BLaER1 treated with 17β-estradiol and CSF1 and Interleukin-3, amounts not matched to agents 10 nM and 100 nM (cell line): ENCODE data around the gene CD177.
"Not testable (repeated sequence)": the region's sequence is repeated elsewhere in the genome, so short reads cannot be mapped to it uniquely, and the experiment has no call there.

Experiments
- H3K27ac ChIP-seq, 11 experiments: shearing (Covaris generic); formaldehyde crosslinking; 2 replicates each; pipeline ENCODE4 v1.8.1; 2022
- H3K27me3 ChIP-seq, 11 experiments: shearing (Covaris generic); formaldehyde crosslinking; 2 replicates each; pipeline ENCODE4 v1.8.1; 2022
- H3K36me3 ChIP-seq, 11 experiments: shearing (Covaris generic); formaldehyde crosslinking; 2 replicates each; pipeline ENCODE4 v1.8.1; 2022
- H3K4me1 ChIP-seq, 10 experiments: shearing (Covaris generic); formaldehyde crosslinking; 2 replicates each; pipeline ENCODE4 v1.8.1; 2022
- H3K4me2 ChIP-seq, 11 experiments: shearing (Covaris generic); formaldehyde crosslinking; 2 replicates each; pipeline ENCODE4 v1.8.1; 2022
- H3K4me3 ChIP-seq, 10 experiments: shearing (Covaris generic); formaldehyde crosslinking; 2 replicates each; pipeline ENCODE4 v1.8.1; 2022
- H3K9ac ChIP-seq, 11 experiments: shearing (Covaris generic); formaldehyde crosslinking; 2 replicates each; pipeline ENCODE4 v1.8.1; 2022
- H3K9me3 ChIP-seq, 11 experiments: shearing (Covaris generic); formaldehyde crosslinking; replicated peaks in 1 of 11; 2 replicates each; pipeline ENCODE4 v1.8.1; 2022
- H4K20me1 ChIP-seq, 11 experiments: shearing (Covaris generic); formaldehyde crosslinking; 2 replicates each; pipeline ENCODE4 v1.8.1; 2022
- Cebpa-rat ChIP-seq, 11 experiments: shearing (Covaris generic); IDR thresholded peaks; 2 replicates each; pipeline ENCODE4 v1.8.1; 2022

The CD177 gene

DNA sequence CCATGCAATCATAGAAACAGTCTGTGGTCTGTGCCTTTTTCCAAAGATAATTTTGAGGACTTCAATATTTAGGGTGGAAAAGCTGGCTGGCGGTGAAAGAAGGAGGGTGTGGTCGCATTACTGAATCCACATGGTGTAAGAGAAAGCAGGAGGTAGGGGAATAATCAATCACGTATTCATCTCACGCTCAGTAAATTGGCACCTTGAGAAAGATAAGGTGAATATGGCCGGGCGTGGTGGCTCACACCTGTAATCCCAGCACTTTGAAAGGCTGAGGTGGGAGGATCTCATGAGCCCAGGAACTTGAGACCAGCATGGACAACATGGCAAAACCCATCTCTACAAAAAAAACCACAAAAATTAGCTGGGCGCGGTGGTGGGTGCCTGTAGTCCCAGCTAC lies 3.7 kb upstream of the CD177 start:
- H3K27ac ChIP-seq, H4K20me1 ChIP-seq, H3K36me3 ChIP-seq, H3K9ac ChIP-seq, H3K27me3 ChIP-seq, H3K4me3 ChIP-seq: not testable (repeated sequence)
- Histone ChIP-seq H3K4me1 (peaks cover 0 to 14% (median 10%) of the 10 kb centered on the region in 10 experiments; a peak in 15 of 20 replicates), H3K9me3 (peaks cover 10 to 16% (median 15%) of the 10 kb centered on the region in 11 experiments), H3K4me2 (0 out of 22 replicates have a peak overlapping the region, but pooled peaks of 1 of the 11 experiments have one; percentile 23)

DNA sequence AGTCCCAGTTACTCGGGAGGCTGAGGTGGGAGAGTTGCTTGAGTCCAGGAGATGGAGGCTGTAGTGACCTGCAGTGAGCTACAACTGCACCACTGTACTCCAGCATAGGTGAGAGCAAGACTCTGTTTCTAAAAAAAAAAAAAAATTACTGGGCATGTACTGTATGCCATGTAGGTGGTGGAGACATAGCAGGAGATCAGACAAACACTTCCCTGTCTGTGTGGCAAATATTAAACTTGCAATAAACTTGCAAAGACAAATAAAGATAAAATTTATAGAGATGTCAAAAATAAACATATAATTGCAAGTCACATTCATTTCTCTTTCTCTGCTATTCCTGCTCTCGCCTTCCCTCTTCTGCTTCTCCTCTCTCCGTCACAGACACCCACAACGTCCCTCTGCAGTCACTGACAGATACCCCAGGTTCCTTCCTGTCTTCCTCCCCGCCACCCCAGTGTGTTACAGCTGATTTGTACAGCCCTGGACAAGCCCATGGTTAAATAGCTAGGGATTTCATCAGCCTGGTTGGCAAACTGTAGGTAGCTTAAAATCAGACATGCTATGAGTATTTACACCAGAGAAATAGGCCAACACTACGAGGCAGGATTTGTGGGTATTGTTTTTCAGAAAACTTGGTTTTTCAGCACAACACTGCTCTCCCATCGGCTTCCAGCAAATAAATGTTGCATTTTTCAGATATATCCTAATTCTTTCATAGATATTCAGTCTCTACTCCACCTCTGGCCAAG lies 1.3 kb upstream of the CD177 start:
- H3K27ac ChIP-seq, result no peak overlapping the region
- H3K36me3 ChIP-seq, result no peaks in the 10 kb centered on the region
- no peaks in the 10 kb centered on the region for H4K20me1 ChIP-seq
- H3K9ac ChIP-seq, result no peak overlapping the region
- no peak for TF ChIP-seq Cebpa-rat (IDR thresholded peaks at IDR 0.05)
- H3K4me1 ChIP-seq, result peaks cover 0 to 10% (median 0%) of the 10 kb centered on the region in 10 experiments; a peak in 6 of 20 replicates
- H3K9me3 ChIP-seq, result peaks cover 4 to 9% (median 8%) of the 10 kb centered on the region in 11 experiments
- no peak overlapping the region for H3K4me3 ChIP-seq
- peak overlapping the region in 1 of 11 experiments; percentile 11; a peak in 1 of 22 replicates for H3K4me2 ChIP-seq
- H3K27me3 ChIP-seq, result no peaks in the 10 kb centered on the region

DNA sequence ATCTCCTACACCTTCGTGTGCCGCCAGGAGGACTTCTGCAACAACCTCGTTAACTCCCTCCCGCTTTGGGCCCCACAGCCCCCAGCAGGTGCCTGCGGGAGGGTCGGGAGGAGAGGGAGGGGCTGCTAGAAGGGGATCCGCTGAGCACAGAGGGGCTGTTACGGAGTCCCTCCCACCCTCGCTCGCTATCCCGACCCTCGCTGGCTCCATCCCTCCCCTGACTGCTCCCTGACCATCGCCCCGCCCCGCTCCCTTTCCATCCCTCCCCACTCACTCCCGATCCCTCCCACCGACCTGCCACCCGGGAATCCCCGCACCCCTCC lies 780 bp downstream of the CD177 start:
- H3K9ac ChIP-seq, result no peak overlapping the region
- no peaks in the 10 kb centered on the region for H3K36me3 ChIP-seq
- H3K4me2 ChIP-seq, result no peak overlapping the region
- no peak for TF ChIP-seq Cebpa-rat (IDR thresholded peaks at IDR 0.05)
- no peaks in the 10 kb centered on the region for H4K20me1 ChIP-seq
- H3K27ac ChIP-seq, result no peak overlapping the region
- no peak overlapping the region for H3K4me3 ChIP-seq
- H3K4me1 ChIP-seq, result peaks cover 0 to 10% (median 0%) of the 10 kb centered on the region in 10 experiments; a peak in 5 of 20 replicates
- H3K9me3 ChIP-seq, result no peaks in the 10 kb centered on the region
- no peaks in the 10 kb centered on the region for H3K27me3 ChIP-seq

DNA sequence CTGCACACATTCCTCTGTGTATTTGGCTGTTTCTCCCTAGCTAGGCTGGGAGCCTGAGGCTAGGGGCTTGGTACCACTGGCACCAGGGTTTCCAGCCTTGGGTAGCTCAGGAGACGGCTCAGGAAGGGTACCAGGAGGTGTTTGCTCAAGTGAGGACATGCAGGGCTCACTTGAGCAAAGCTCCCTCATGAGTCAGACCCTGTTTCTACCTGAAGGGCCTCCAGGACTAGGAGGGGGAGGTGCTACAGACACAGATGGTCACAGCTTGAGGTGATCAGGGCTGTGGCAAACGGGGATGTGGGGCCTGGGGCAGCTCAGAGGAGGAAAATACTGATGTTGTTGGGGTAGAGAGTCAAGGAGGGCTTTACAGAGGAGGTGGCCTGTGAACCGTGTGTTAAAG lies 3.3 kb downstream of the CD177 start:
- H3K27me3 ChIP-seq, H3K4me3 ChIP-seq, H3K4me2 ChIP-seq, H3K4me1 ChIP-seq, H3K36me3 ChIP-seq, H3K9me3 ChIP-seq, H4K20me1 ChIP-seq, H3K9ac ChIP-seq, H3K27ac ChIP-seq: not testable (repeated sequence)

DNA sequence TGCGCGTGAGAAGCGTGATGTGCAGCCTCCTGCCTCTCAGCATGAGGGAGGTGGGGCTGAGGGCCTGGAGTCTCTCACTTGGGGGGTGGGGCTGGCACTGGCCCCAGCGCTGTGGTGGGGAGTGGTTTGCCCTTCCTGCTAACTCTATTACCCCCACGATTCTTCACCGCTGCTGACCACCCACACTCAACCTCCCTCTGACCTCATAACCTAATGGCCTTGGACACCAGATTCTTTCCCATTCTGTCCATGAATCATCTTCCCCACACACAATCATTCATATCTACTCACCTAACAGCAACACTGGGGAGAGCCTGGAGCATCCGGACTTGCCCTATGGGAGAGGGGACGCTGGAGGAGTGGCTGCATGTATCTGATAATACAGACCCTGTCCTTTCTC lies 8.7 kb downstream of the CD177 start:
- H3K4me2 ChIP-seq, result no peak overlapping the region
- H3K9me3 ChIP-seq, result no peaks in the 10 kb centered on the region

DNA sequence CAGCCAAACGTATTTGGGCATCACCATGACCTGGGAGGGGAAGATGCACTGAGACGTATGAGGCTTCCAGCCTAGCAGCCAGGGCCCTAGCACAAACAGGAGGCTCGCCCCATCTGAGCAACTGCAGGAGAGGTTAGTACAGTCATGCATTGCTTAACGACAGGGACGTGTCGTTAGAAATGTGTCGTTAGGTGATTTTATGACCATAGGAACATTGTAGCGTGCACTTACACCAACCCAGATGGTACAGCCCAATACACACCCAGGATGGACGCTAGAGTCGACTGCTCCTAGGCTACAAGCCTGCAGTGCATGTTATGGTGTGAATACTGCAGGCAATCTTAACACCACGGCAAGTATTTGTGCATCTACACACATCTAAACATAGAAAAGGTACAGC lies 9.3 kb downstream of the CD177 start:
- H3K9ac ChIP-seq, result no peak overlapping the region
- H3K27me3 ChIP-seq, result no peaks in the 10 kb centered on the region
- no peak overlapping the region for H3K4me3 ChIP-seq
- H3K9me3 ChIP-seq, result no peaks in the 10 kb centered on the region
- TF ChIP-seq Cebpa-rat (IDR thresholded peaks at IDR 0.05), result no peak
- no peaks in the 10 kb centered on the region for H3K4me1 ChIP-seq
- H3K4me2 ChIP-seq, result no peak overlapping the region
- H4K20me1 ChIP-seq, result no peaks in the 10 kb centered on the region
- H3K27ac ChIP-seq, result no peak overlapping the region
- H3K36me3 ChIP-seq, result no peaks in the 10 kb centered on the region

More for the DNA sequence above, 8.7 kb downstream of the CD177 start:
- no peaks in the 10 kb centered on the region for H3K36me3 ChIP-seq
- no peaks in the 10 kb centered on the region for H3K4me1 ChIP-seq
- H3K27me3 ChIP-seq, result no peaks in the 10 kb centered on the region
- no peak overlapping the region for H3K9ac ChIP-seq
- TF ChIP-seq Cebpa-rat (IDR thresholded peaks at IDR 0.05), result no peak
- H4K20me1 ChIP-seq, result no peaks in the 10 kb centered on the region
- H3K27ac ChIP-seq, result no peak overlapping the region
- H3K4me3 ChIP-seq, result no peak overlapping the region

DNA sequence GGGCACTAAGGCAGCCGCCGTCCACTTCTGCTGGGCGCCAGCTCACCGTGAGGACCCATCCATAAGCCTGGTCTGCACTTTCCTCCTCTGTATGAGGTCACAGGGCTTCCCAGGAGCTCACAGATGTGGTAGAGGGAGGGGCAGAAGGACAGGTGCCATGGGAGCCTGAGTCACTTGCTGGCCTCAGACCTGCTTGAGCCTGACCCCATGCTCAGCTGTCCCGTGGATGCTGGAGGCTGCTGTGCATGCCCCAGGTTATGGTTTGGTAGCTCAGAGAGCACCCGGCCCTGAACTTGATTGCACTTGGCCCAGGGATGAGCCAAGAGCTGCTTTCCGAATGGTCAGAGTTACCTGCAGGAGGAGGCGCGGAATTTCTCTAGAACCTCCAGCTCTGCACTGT lies 12.2 kb downstream of the CD177 start:
- H3K9ac ChIP-seq, H3K27ac ChIP-seq, H3K9me3 ChIP-seq, H3K36me3 ChIP-seq, H3K4me1 ChIP-seq, H4K20me1 ChIP-seq, H3K4me2 ChIP-seq, H3K4me3 ChIP-seq, H3K27me3 ChIP-seq: not testable (repeated sequence)

DNA sequence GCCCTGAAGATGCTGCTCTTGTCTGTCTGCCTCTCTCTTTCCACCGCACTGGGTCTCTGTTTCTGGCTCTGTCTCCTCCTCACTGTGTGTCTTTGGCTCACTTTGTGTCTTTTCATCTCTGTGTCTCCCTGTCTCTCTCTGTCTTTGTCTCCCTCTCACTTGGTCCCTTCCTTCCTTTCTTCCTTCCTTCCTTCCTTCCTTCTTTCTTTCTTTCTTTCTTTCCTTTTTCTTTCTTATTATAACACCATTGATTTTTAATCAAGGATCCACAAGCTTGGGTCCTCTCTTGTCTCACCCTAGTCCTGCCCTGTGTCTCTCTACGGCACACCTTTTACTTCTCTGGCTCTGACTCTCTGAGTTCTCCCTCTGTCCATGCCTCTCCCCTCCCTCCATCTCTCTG lies 14.3 kb downstream of the CD177 start:
- no peak for TF ChIP-seq Cebpa-rat (IDR thresholded peaks at IDR 0.05)
- H3K36me3 ChIP-seq, result no peaks in the 10 kb centered on the region
- no peak overlapping the region for H3K4me3 ChIP-seq
- H3K4me1 ChIP-seq, result no peaks in the 10 kb centered on the region
- H3K27ac ChIP-seq, result no peak overlapping the region
- no peaks in the 10 kb centered on the region for H4K20me1 ChIP-seq
- H3K9ac ChIP-seq, result no peak overlapping the region
- no peaks in the 10 kb centered on the region for H3K27me3 ChIP-seq
- H3K4me2 ChIP-seq, result no peak overlapping the region
- H3K9me3 ChIP-seq, result no peaks in the 10 kb centered on the region

DNA sequence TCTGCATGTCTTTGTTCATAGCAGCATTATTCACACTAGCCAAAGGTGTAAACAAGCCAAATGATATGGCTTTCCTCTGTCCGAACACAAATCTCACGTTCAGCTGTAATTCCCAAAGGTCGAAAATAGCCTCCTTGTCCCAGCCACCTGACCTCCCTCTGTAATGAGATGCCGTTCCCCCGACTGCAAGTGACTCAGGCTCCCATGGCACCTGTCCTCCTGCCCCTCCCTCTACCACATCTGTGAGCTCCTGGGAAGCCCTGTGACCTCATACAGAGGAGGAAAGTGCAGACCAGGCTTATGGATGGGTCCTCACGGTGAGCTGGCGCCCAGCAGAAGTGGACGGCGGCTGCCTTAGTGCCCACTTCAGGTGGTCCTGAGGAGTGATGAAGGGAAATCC lies 15.4 kb downstream of the CD177 start:
- H3K4me1 ChIP-seq, H3K27me3 ChIP-seq, H3K4me2 ChIP-seq, H3K9me3 ChIP-seq, H4K20me1 ChIP-seq, H3K4me3 ChIP-seq, H3K27ac ChIP-seq, H3K9ac ChIP-seq, H3K36me3 ChIP-seq: not testable (repeated sequence)

DNA sequence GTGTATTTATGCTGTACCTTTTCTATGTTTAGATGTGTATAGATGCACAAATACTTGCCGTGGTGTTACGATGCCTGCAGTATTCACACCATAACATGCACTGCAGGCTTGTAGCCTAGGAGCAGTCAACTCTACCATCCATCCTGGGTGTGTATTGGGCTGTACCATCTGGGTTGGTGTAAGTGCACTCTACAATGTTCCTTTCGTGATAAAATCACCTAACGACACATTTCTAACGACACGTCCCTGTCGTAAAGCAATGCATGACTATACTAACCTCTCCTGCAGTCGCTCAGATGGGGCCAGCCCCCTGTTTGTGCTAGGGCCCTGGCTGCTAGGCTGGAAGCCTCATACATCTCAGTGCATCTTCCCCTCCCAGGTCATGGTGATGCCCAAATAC lies 18.4 kb downstream of the CD177 start:
- H3K9ac ChIP-seq, result no peak overlapping the region

More for the DNA sequence above, 18.4 kb downstream of the CD177 start:
- H3K4me3 ChIP-seq, result no peak overlapping the region
- no peaks in the 10 kb centered on the region for H3K27me3 ChIP-seq
- H3K27ac ChIP-seq, result no peak overlapping the region
- no peaks in the 10 kb centered on the region for H3K9me3 ChIP-seq
- no peaks in the 10 kb centered on the region for H3K36me3 ChIP-seq
- no peaks in the 10 kb centered on the region for H3K4me1 ChIP-seq
- H3K4me2 ChIP-seq, result no peak overlapping the region
- TF ChIP-seq Cebpa-rat (IDR thresholded peaks at IDR 0.05), result no peak
- no peaks in the 10 kb centered on the region for H4K20me1 ChIP-seq
